SIG-M5 (cell line): ENCODE results near the gene ACVR1B.

Source experiments
- DNase-seq: peaks from one replicate; lab custom pipeline; 2025; lab: John Stamatoyannopoulos, UW

ACVR1B gene

DNA sequence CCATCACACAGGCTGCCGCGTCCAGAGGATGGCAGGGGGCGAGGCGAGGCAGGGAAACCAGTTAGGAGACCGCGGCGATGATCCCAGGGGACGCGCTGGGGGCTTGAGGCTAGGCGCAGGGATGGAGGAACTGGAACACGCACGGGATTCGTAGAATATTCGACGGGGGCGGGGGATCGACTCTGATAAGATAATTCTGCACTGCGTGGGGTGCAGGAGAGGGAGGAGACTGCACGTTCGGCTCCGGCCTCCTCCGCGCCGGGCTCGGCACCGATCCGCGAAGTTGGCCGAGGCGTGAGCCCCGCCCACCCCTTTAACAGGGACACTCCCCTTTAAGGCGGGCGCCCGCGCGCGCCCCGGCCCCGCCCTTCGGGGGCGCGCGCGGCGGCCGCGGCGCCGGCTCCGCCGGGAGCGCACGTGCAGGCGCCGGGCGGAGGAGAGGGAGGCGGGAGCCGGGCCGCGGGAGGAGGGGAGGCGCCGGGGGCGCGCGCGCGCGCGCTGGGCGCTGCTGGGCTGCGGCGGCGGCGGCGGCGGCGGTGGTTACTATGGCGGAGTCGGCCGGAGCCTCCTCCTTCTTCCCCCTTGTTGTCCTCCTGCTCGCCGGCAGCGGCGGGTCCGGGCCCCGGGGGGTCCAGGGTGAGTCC lies at the start of gene ACVR1B:
ACVR1B (plus strand) TSS at position 501 of the 644 bp plus-strand sequence; CDS start at position 546, 45 bp downstream.
- peak; percentile 29 for DNase-seq

DNA sequence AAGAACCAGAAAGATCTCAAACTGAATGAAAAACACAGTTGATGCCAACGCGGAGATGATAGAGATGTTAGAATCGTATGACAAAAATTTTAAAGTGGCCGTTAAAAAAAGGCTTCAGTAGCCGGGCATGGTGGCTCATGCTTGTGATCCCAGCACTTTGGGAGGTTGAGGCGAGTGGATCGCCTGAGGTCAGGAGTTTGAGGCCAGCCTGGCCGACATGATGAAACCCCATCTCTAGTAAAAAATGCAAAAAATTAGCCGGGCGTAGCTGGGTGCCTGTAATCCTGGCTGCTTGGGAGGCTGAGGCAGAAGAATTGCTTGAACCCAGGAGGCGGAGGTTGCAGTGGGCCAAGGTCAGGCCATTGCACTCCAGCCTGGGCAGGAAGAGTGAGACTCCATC lies 49.6 kb upstream of the ACVR1B start:
- DNase-seq: no peak

DNA sequence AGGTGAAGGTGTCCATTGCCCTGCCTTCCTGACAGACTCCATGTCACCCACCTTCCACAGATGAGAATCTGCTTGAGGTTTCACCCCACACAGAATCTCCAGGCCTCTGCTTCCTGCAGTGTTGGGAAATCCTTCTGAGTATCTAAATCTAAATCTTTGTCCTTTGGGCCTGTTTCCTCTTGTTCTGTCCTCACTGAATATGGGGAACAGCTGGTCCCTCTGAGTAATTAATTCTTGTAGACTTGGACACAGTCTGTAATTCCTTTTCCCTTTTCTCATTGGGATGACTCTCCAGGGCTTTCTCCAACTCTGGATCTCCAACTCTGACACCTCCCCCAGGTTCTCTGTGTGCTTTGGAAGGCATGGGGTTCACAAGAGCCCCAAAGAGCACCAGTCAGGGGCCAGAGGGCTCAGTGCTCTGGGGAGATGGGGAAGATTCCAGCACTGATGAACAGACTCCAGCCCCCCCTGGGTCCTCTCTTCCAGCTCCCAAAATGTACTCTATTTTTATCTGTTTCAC lies 46.5 kb upstream of the ACVR1B start:
- no peak for DNase-seq

DNA sequence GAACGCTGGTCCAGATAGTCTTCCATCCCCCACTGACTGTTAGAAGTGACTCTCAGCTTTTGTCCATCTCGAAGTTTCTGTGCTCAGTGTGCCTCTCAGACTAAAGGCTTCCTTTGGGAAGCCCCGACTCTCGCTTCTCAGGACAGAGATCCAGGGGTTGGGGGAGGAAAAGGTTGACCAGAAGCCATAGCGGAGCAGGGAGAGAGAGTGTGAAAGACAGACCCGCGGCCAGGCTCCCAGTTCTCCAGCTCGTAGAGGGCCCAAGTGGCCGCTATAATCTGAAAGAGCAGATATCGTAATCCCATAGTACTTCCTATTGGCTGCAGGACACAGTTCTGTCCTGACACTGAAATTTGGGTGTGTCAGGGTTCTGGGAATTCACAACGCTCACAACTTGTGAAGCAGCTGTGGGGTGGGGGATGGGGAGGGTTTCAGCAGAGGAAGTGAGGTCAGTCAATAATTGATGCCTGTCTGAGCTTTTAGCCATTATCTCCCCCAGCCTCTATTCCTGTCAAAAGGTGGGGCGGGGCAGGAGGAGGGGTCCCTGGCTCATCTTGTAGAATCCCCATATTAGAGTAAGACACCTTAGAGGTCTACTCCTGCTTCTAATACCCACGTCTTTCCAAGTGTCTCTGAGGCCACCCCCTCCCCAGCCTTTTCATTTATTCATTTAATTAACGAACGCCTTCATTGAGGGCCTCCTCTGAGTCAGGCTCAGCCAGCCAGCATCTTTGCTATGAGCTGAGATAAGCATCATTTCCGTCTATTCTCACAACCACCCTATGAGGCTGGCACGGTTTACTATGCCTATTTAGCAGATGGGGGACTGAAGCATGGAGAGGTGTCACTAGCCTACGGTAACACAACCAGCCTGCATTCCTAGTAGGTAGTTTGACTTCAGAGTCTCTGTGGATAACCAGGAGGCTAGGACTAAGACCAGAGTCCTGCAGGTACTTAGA lies 45.7 kb upstream of the ACVR1B start:
- no peak for DNase-seq

DNA sequence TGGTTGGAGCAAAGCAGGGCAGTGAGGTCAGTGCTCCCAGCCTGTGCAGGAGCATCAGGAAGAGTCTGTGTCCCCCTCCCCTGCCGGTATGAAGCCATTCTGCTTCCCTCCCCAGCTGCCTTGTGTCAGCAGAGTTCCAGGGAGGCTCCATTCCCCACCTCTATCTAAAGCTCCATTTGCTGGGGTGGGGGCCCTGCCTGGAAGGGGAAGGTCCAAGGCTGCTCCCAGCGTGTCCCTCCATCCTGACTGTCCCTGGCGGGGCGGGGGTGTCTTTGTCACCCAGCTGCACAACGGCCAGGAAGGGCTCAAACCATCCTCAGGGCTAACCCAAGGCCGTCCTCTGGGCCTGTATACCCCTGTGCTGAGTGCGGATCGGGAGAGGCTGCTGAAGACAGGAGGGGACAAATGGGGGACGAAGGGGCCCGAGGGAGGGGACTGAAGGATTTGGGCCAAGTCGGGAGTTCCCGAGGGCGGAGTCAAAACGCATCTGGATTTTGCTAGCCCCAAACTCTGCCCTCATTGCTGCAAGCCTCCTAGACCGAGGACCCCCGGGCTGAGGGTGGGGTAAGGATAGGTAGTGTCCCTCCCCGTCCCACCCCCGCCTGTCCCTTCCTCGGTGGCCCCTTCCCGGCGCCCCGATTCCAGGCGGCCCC lies 44.9 kb upstream of the ACVR1B start:
- no peak for DNase-seq

DNA sequence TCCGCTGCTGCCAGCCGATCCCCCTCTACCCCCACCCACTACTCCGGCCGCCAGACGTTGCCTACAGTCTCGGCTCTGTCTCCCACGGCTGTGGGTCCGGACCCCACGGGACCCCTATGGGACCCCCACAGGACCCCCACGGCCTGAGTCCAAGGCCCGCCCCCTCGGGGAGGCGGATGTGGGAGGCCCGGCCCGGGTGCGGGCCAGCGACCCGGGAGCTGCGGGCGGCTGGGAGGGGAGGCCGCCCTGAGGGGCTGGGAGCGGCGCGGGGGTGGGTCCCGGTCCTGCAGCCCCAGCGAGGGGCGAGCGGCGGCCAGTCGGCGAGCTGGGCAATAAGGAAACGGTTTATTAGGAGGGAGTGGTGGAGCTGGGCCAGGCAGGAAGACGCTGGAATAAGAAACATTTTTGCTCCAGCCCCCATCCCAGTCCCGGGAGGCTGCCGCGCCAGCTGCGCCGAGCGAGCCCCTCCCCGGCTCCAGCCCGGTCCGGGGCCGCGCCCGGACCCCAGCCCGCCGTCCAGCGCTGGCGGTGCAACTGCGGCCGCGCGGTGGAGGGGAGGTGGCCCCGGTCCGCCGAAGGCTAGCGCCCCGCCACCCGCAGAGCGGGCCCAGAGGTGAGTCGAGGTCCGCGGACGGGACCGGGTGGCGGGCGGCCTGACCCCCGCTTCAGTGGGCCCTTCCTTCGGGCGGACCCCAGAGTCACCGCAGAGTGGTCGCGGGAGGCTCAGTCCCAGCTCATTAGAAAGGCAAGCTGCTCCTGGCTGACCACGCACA lies 44.2 kb upstream of the ACVR1B start, which contains the start of gene ACVRL1:
ACVRL1 (plus strand) TSS at position 422 of the 773 bp plus-strand sequence. CDS start 4,971 bp downstream, outside the sequence.
- DNase-seq: no peak

DNA sequence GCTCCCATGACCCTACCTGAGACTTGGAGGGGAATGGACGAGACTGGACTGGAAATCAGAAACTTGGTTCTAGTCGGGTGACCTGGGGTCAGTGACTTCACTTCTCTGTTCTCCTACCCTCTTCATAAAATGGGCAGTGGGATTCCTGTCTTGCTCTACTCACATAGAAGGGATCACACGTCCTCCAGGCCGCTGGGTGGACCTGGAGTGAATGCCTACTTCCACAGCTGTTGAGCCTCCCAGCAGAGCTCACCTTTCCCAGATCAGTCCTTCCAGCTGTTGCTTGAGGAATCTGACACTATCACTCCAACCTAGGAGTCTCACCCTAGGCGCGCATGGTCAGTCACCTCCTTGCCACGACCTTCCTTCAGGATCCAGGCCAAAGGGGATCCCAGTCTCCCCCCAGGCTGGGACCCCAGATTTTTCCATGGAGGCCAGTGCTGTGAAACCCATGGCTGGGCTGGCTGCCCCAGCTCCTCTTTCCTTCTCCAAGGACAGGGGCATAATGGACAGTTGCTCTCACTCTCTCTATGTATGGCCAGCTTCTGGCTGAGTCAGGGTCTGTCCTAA lies 43.6 kb upstream of the ACVR1B start:
- DNase-seq: no peak

DNA sequence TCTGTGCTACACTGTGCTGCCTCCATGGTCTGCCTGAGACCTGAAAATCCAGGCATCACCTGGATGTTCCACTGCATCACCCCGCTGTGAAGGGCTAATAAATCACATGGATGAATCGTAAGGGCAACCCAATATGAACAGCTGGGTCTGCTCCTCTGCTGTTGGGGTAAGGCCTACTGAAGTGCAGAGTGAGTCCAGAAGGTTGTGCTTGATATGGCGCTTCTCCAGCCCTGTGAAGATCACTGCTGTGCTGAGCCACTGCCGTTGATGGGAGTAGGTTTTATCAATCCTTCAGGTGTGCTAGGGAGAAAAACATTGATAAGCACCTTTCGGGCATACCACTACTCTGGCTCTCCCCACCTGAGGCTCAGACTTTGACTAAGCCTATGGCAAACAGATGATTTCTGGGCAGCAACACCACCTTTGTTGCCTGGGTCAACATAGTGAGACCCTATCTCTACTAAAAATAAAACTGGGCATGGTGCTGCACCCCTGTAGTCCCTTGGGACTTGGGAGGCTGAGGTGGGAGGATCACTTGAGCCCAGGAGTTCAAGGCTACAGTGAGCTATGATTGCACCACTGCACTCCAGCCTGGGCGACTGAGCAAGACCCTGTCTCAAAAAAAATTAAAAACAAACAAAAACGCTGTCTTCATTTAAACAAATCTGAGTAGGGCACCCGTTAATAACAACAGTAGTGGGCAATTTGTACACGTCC lies 42.5 kb upstream of the ACVR1B start:
- no peak for DNase-seq

DNA sequence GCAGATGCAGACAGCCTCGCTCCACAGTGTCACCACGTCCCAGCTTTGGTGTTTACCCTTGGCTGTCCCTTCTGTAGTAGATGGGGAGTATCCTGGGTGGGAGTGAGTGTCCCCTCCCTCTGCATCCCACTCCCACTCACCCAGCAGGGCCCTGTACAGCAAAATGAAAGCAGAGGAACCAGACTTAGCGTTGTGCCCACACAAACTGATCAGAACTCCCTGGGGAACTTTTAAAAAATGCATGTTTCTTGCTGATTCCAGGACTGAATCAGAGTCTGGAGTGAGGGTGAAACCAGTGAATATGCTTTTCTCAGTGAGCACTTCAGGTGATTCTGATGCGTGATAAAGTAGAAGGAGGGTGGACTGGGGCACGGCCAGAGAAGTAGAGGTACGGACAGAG lies 41.3 kb upstream of the ACVR1B start:
- DNase-seq: no peak

DNA sequence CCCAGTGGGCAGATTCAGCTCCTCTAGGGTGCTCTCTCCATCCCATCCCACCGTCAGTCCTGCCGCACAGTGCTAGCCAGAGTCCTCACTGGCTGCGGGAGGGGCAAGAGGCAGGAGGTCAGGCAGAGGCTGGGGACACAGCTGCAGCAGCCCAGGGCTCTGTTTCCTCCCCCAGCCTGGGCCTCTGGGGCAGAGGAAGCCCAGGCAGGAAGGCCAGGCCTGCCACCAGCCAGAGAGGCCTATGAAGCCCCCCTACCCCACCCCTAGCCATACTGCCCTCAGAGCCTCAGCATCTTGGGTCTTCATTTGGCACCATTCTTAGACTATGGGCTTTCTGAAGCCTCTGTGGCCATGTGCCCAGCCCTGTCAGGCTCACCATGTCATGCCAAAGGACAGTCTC lies 40.8 kb upstream of the ACVR1B start:
- no peak for DNase-seq

DNA sequence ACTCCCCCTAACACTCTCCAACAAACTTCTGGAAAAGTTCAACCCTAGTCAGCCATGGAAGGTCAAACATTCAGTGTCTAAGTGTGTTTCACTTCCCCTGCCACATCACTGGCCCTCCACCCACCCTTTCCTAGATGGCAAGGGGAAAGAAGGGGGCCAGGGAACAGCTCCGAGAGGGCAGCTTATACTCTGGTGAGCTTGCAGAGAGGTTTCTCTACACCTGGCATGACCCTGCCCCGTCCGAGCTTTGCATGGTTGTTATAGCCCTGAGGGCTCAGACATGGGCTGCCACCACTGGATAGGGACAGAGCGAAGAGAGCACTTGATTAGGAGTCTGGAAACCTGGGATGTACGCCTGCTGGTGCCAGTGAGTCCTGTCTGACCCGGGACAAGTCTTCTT lies 40.2 kb upstream of the ACVR1B start:
- no peak for DNase-seq

DNA sequence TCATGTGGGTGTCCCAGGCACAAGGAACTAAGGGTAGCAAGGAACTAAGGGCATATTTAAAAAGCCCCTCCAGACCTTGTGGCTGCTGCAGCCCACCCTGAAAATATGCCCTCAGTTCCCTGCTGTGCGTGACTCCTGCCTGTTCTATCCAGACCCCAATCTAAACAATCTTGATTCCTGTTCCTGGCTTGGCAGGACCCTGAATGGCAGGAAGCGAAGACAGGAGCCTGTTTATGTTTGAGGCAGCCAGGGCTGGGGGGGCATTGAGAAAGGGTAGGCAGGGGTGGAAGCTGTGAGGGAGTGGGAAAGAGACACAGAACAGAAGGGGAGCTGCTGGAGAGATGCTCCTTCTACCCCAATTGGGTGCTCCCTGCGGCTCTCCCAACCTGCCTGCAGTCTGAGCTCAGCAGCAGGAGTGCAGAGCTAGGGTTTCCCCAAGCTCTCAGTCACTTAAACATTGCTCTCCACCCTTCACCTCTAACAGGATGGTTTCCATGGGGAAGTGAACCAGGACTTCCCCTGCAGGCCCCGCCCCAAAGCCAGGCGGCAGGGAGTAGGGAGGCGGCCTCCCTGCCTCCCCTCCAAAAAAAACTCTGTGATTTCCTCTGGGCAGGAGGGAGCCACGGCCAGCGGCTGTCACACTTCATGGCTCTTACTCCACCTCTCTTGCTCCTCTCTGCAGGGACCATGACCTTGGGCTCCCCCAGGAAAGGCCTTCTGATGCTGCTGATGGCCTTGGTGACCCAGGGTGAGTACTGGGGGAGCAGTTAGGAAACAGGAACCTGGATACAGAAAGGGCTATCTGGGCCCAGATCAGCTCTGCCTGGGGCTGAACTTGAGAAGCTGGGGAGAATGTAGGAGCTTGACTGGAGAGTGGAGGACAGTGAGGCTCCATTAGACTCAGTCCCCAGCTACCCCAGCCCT lies 39.4 kb upstream of the ACVR1B start:
- no peak for DNase-seq

DNA sequence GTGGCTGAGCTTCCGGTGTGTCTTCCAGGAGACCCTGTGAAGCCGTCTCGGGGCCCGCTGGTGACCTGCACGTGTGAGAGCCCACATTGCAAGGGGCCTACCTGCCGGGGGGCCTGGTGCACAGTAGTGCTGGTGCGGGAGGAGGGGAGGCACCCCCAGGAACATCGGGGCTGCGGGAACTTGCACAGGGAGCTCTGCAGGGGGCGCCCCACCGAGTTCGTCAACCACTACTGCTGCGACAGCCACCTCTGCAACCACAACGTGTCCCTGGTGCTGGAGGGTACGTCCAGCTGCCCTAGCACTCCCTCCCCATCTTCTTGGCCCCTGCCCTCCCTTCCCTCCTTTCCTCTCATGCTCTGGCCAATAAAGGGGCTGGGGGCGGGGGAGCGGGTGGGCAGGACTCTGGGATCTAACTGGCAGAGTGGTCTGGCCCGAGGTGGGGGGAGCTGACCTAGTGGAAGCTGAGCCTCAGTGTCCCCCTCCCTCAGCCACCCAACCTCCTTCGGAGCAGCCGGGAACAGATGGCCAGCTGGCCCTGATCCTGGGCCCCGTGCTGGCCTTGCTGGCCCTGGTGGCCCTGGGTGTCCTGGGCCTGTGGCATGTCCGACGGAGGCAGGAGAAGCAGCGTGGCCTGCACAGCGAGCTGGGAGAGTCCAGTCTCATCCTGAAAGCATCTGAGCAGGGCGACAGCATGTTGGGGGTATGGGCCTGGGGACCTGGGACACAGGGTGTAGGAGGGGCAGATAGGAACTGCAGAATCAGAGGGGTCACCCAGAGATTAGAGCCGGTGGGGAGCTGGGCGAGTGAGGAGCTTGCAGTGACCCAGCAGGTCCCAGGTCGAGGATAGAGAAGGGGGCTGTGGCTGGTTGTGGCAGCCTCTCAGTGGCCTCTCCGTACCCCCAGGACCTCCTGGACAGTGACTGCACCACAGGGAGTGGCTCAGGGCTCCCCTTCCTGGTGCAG lies 38.1 kb upstream of the ACVR1B start:
- DNase-seq: no peak

DNA sequence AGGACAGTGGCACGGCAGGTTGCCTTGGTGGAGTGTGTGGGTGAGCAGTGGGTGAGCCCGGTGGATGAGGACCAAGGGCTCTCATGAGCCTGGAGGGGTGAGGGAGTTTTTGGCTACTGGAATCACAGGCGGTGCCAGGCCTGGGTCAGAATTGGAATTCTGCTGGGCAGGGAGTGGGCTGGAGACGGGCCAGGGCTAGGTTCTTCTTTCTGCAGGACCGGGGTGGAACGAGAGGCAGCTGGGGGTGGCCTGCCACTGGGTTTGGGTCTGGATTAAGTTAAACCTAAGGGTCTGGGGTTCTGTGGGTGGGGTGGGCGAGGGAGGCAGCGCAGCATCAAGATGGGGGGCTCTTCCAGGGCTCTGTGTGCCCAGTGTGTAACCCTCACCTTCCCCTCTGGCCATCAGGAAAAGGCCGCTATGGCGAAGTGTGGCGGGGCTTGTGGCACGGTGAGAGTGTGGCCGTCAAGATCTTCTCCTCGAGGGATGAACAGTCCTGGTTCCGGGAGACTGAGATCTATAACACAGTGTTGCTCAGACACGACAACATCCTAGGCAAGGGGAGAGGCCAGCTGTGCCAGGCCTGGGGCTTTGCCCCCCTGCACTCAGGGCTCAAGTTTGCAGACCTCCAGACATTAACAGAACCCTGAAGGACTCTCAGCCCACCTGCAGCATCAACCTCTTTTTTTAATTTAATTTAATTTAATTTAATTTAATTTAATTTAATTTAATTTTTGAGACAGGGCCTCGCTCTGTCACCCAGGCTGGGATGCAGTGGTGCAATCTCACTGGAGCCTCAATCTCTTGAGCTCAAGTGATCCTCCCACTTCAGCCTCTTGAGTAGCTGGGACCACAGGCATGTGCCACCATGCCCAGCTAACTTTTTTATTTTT lies 37.2 kb upstream of the ACVR1B start:
- DNase-seq: no peak

DNA sequence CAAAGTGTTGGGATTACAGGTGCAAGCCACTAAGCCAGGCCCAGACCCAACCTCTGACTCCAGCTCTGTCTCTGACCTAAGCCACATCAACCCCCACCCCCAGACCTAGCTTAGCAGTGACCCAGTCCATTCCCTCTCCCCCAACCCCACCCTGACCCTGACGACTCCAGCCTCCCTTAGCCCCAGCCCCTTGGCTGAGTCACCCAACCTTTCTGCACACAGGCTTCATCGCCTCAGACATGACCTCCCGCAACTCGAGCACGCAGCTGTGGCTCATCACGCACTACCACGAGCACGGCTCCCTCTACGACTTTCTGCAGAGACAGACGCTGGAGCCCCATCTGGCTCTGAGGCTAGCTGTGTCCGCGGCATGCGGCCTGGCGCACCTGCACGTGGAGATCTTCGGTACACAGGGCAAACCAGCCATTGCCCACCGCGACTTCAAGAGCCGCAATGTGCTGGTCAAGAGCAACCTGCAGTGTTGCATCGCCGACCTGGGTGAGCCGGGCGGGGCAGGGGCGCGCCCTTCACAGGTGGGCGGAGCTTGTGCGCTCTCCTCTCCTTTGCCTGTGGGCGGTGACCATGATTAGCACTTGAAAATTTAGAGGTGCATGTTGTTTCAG lies 36.4 kb upstream of the ACVR1B start:
- DNase-seq: no peak

DNA sequence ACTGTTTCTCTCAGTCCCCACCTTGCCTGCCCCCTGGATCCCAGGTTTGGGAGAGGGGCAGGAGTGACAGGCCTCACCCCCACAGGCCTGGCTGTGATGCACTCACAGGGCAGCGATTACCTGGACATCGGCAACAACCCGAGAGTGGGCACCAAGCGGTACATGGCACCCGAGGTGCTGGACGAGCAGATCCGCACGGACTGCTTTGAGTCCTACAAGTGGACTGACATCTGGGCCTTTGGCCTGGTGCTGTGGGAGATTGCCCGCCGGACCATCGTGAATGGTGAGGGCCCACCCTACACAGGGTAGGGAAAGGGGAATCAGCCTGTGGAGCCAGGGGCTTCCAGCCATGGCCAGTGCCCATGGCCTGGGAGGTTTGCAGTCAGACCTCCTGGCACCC lies 35.5 kb upstream of the ACVR1B start:
- no peak for DNase-seq

DNA sequence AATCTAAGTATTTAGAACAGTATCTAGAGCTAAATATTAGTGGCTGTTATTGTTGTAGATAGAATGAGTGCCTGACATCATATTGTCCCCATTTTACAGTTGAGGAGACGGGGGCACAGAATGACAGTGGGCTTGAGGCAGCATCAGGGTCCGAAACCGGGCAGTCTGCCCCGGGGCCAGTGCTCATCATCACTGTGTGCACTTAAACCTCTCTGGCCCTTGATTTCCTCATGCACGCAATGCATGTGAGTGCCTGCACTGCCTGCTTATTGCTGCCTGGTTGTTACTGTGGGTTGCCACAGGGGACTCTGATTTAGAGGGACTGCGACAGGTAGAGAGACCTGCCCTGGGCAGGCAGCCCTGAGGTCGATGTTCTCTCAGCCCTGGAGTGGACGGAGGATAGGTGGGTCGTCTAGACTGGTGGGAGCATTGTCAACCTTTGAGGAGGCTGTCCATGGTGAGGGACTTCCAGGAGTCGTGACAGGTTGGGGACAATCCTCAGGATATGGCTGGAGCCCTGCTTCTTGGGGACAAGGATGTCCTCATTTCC lies 34.4 kb upstream of the ACVR1B start:
- DNase-seq: no peak
